ENCODE data around the gene MAGOH. TPM values are rescaled to one million over a fixed set of nuclear protein-coding genes. Genes with fewer than 3 reads are reported as not detected.

MAGOH gene
- total and polyA plus RNA-seq, 2 donors (not counting 3 experiments of a cell fraction or from before 2014, with no cell fraction given), result 25.9 to 60.1 TPM

DNA sequence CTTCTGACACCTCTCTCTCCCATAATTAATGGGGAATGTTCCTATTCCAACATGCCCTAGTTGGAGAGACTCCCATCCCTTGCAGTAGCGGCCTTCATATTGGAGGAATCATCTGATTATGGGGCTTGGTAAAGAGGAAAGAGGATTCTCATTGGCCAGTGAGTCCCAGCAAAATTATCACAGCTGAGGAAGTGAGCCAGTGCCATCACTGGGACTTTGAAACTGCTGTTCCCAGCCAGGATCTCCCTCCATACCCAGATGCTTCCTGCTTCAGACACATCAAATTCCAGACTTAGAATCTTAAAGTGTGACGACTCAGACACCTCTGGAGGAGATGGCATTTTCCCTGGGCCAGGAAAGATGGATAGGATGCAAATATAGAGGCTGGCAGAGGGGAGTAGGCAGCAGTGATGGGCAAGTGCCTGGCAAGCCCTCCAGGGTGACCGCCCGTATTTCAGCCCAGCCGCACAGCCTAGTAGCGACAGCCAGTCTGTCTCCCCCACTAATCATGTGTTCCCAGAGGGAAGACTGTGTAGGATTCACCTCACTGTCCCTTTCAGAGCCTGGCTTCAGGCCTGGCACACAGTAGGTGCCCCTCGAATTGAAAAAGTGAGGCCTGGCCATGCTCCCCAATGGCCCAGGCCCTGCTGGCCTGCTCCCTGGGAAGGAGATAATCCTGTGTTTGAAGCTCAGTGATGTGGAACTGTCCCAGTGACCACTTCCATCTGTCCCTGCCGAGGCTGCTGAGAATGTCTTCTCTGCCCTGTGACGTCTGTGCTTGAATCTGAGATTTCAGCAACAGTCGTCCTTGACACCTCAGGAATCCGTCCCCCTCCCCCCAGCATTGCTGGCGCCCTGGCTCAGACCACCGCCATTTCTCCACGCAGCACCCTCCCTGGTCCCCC, 41.2 kb upstream of the MAGOH start:
- no peaks in the 10 kb centered on the region for H3K4me1 ChIP-seq (ENCODE audit: control insufficient read depth, extremely low read depth, insufficient read depth, low read length)
- no peak overlapping the region for H3K4me3 ChIP-seq (replicated peaks in 1 of 3; ENCODE audit: insufficient read depth in 1 of 3, low read depth in 1 of 3, low read length in 3 of 3)
- DNase-seq (ENCODE audit: low read depth, low spot score) (no peak), FAIRE-seq (no peak)
- no peaks in the 10 kb centered on the region for H3K9me1 ChIP-seq (replicated peaks; ENCODE audit: control insufficient read depth, extremely low read depth, insufficient read depth, low read length)
- no peak overlapping the region for H3K27ac ChIP-seq (ENCODE audit: insufficient read depth, low read depth, low read length)
- H3K27me3 ChIP-seq (ENCODE audit: control insufficient read depth in 2 of 2, insufficient read depth in 2 of 2, low read length in 2 of 2), result no peaks in the 10 kb centered on the region
- H3K36me3 ChIP-seq (ENCODE audit: control insufficient read depth in 2 of 2, extremely low read depth in 1 of 2, insufficient read depth in 2 of 2, low read length in 2 of 2), result peaks cover 0 to 6% of the 10 kb centered on the region in 2 experiments
- TF ChIP-seq MYC (IDR thresholded peaks at IDR 0.05; ENCODE audit: low read depth, low read length) (no peak), FOS (IDR thresholded peaks at IDR 0.05; ENCODE audit: borderline replicate concordance, insufficient read depth, low read length) (no peak), JUN (IDR thresholded peaks at IDR 0.05; ENCODE audit: borderline replicate concordance, insufficient read depth, insufficient read length, low read depth) (no peak), POLR2A (IDR thresholded peaks at IDR 0.05; ENCODE audit: low read depth, low read length) (no peak)
- TF ChIP-seq, protein P1, sequence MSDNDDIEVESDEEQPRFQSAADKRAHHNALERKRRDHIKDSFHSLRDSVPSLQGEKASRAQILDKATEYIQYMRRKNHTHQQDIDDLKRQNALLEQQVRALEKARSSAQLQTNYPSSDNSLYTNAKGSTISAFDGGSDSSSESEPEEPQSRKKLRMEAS (IDR thresholded peaks at IDR 0.05; ENCODE audit: insufficient read depth, insufficient read length), result no peak
- TF ChIP-seq, protein P2, sequence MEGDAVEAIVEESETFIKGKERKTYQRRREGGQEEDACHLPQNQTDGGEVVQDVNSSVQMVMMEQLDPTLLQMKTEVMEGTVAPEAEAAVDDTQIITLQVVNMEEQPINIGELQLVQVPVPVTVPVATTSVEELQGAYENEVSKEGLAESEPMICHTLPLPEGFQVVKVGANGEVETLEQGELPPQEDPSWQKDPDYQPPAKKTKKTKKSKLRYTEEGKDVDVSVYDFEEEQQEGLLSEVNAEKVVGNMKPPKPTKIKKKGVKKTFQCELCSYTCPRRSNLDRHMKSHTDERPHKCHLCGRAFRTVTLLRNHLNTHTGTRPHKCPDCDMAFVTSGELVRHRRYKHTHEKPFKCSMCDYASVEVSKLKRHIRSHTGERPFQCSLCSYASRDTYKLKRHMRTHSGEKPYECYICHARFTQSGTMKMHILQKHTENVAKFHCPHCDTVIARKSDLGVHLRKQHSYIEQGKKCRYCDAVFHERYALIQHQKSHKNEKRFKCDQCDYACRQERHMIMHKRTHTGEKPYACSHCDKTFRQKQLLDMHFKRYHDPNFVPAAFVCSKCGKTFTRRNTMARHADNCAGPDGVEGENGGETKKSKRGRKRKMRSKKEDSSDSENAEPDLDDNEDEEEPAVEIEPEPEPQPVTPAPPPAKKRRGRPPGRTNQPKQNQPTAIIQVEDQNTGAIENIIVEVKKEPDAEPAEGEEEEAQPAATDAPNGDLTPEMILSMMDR (IDR thresholded peaks at IDR 0.05; ENCODE audit: extremely low read depth in 1 of 2, insufficient read depth in 1 of 2, low read depth in 1 of 2, low read length in 2 of 2), result no peak
- no peaks in the 10 kb centered on the region for H4K20me1 ChIP-seq (replicated peaks; ENCODE audit: control insufficient read depth, extremely low read depth, insufficient read depth, low read length)
- intact Hi-C loops (cut with micrococcal nuclease) (loop anchor here (2.0 to 5.0 kb wide), 2 partner anchors 47 to 193 kb away; no protein-coding TSS in a partner anchor), dilution Hi-C loops (cut with MboI; ENCODE audit: extremely low pct_ligation_motif_present, low sequenced_read_pairs) (no loop called here)
- no peak overlapping the region for H3K4me2 ChIP-seq (ENCODE audit: insufficient read depth, low read length)
- H3K9me3 ChIP-seq (replicated peaks; ENCODE audit: control insufficient read depth, insufficient read depth, low read length), result no peaks in the 10 kb centered on the region
- BruUV-seq (replicated peaks), result no TSS peak
- CTCF ChIA-PET, result interaction anchor here (0.8 to 6.6 kb wide), 8 partner anchors 7 to 119 kb away, joined by 3 to 271 read pairs (median 5); no protein-coding TSS in a partner anchor
- H3K79me2 ChIP-seq (ENCODE audit: control insufficient read depth, insufficient read depth, low read length), result no peaks in the 10 kb centered on the region
- POLR2A ChIA-PET, result no interaction called here
- H3K9ac ChIP-seq (replicated peaks; ENCODE audit: extremely low read depth, insufficient read depth, low read length), result no peak overlapping the region
- no peak overlapping the region for H2AFZ ChIP-seq (ENCODE audit: low read depth, low read length)
